LHCN-M2 (cell line): ENCODE measurements around the gene ATP8A2. TPM values are rescaled to one million over a fixed set of nuclear protein-coding genes. Genes with fewer than 3 reads are reported as not detected.

Experiments used
- DNase-seq: peaks from one replicate; pipeline ENCODE4 v3.0.0-alpha.2; 2012; ENCODE audit warnings: low read depth
- total RNA-seq: library from RNA; depleted of rRNA; stranded (reverse); fragments of >200 nt; gene quantifications from 2 replicates; pipeline ENCODE4 v1.2.3, GENCODE V29; 2014

Gene ATP8A2
- total RNA-seq, 1 experiment from 2014 or later, result 1.3 TPM

- no peak for DNase-seq
Measured at GRCh38 chr13:25683662-25684370, 312.0 kb downstream of the ATP8A2 start.

GRCh38 chr13:25684491-25684890, 312.7 kb downstream of the ATP8A2 start:
- no peak for DNase-seq

GRCh38 chr13:25686831-25687470, 315.2 kb downstream of the ATP8A2 start:
- no peak for DNase-seq

GRCh38 chr13:25687471-25688225, 315.9 kb downstream of the ATP8A2 start:
- DNase-seq, result no peak

GRCh38 chr13:25688536-25688935, 316.8 kb downstream of the ATP8A2 start:
- DNase-seq, result peak; percentile 89

GRCh38 chr13:25689539-25689938, 317.8 kb downstream of the ATP8A2 start:
- DNase-seq, result no peak

- no peak for DNase-seq
Measured at GRCh38 chr13:25690582-25690981, 318.8 kb downstream of the ATP8A2 start.

- DNase-seq, result no peak
Measured at GRCh38 chr13:25691654-25692053, 319.9 kb downstream of the ATP8A2 start.

- DNase-seq, result peak; percentile 90
Measured at GRCh38 chr13:25692099-25692498, 320.3 kb downstream of the ATP8A2 start.

- DNase-seq, result no peak
Measured at GRCh38 chr13:25699056-25699455, 327.3 kb downstream of the ATP8A2 start.

GRCh38 chr13:25699600-25699999, 327.8 kb downstream of the ATP8A2 start:
- DNase-seq, result peak; percentile 48

- DNase-seq, result no peak
Measured at GRCh38 chr13:25701304-25701703, 329.5 kb downstream of the ATP8A2 start.

GRCh38 chr13:25702386-25702785, 330.6 kb downstream of the ATP8A2 start:
- no peak for DNase-seq

- no peak for DNase-seq
Measured at GRCh38 chr13:25707726-25708125, 336.0 kb downstream of the ATP8A2 start.

- no peak for DNase-seq
Measured at GRCh38 chr13:25708268-25708667, 336.5 kb downstream of the ATP8A2 start.

GRCh38 chr13:25709088-25709487, 337.3 kb downstream of the ATP8A2 start:
- no peak for DNase-seq

GRCh38 chr13:25715760-25716159, 344.0 kb downstream of the ATP8A2 start:
- no peak for DNase-seq

GRCh38 chr13:25717666-25718197, 346.0 kb downstream of the ATP8A2 start:
- DNase-seq, result no peak

- no peak for DNase-seq
Measured at GRCh38 chr13:25719666-25720065, 347.9 kb downstream of the ATP8A2 start.

GRCh38 chr13:25722893-25723292, 351.1 kb downstream of the ATP8A2 start:
- no peak for DNase-seq

GRCh38 chr13:25725104-25725503, 353.3 kb downstream of the ATP8A2 start:
- DNase-seq, result no peak

- no peak for DNase-seq
Measured at GRCh38 chr13:25727250-25727649, 355.5 kb downstream of the ATP8A2 start.
